ENCODE measurements around the gene PTPRN2.
"Not testable (repeated sequence)": the region's sequence is repeated elsewhere in the genome, so short reads cannot be mapped to it uniquely, and the experiment has no call there.

The PTPRN2 gene

GRCh38 chr7:158538156-158538946 lies 49.3 kb downstream of the PTPRN2 start:
- no peak overlapping the region for H3K4me3 ChIP-seq (ENCODE audit: low read length)
- TF ChIP-seq CTCF (conservative IDR thresholded peaks at IDR 0.05; ENCODE audit: low read length): no peak
- no peak for DNase-seq (ENCODE audit: low read depth)

GRCh38 chr7:158537516-158537882 lies 50.1 kb downstream of the PTPRN2 start:
- no peak overlapping the region for H3K4me3 ChIP-seq (ENCODE audit: low read length)
- DNase-seq (ENCODE audit: low read depth): no peak

GRCh38 chr7:158536871-158537515 lies 50.6 kb downstream of the PTPRN2 start:
- DNase-seq (ENCODE audit: low read depth): no peak
- TF ChIP-seq CTCF (conservative IDR thresholded peaks at IDR 0.05; ENCODE audit: low read length): no peak

More at GRCh38 chr7:158537516-158537882, 50.1 kb downstream of the PTPRN2 start:
- TF ChIP-seq CTCF (conservative IDR thresholded peaks at IDR 0.05; ENCODE audit: low read length): no peak

GRCh38 chr7:158535079-158535478 lies 52.5 kb downstream of the PTPRN2 start:
- DNase-seq (ENCODE audit: low read depth): no peak
- no peak overlapping the region for H3K4me3 ChIP-seq (ENCODE audit: low read length)
- TF ChIP-seq CTCF (conservative IDR thresholded peaks at IDR 0.05; ENCODE audit: low read length): no peak

More at GRCh38 chr7:158536871-158537515, 50.6 kb downstream of the PTPRN2 start:
- H3K4me3 ChIP-seq (ENCODE audit: low read length): no peak overlapping the region

GRCh38 chr7:158534598-158534997 lies 53.0 kb downstream of the PTPRN2 start:
- no peak for TF ChIP-seq CTCF (conservative IDR thresholded peaks at IDR 0.05; ENCODE audit: low read length)
- no peak overlapping the region for H3K4me3 ChIP-seq (ENCODE audit: low read length)
- DNase-seq (ENCODE audit: low read depth): no peak

- H3K4me3 ChIP-seq (ENCODE audit: low read length); DNase-seq (ENCODE audit: low read depth): not testable (repeated sequence)
Observed at GRCh38 chr7:158534134-158534515, 53.5 kb downstream of the PTPRN2 start.

GRCh38 chr7:158533386-158534133 lies 54.1 kb downstream of the PTPRN2 start:
- DNase-seq (ENCODE audit: low read depth): no peak
- no peak overlapping the region for H3K4me3 ChIP-seq (ENCODE audit: low read length)
- no peak for TF ChIP-seq CTCF (conservative IDR thresholded peaks at IDR 0.05; ENCODE audit: low read length)

Measured in AG10803 (cell line).